ENCODE measurements around the gene ATAT1. TPM values are rescaled to one million over a fixed set of nuclear protein-coding genes. Genes with fewer than 3 reads are reported as not detected.

Gene ATAT1
- total RNA-seq, 4 donors from 2014 or later: 1.9 to 7.8 (median 5.6) TPM

GRCh38 chr6:30686908-30687658 lies 60.4 kb downstream of the ATAT1 start:
- intact Hi-C loops (cut with DNase I; ENCODE audit: low total_unique reads): no loop called here
- peak; percentile 96 to 99 for DNase-seq (ENCODE audit: low spot score in 2 of 2)
- H3K4me3 ChIP-seq (ENCODE audit: low read depth, poor library complexity, severe bottlenecking): peak overlapping the region; percentile 76
- TF ChIP-seq CTCF (IDR thresholded peaks at IDR 0.05) (no peak), POLR2A (IDR thresholded peaks at IDR 0.05) (no peak)
- 1 to 2% methylated on average over 48 to 49 of the region's 52 CpGs for WGBS, 2 donors

- WGBS, 2 donors: 5% methylated on average over 22 of the region's 22 CpGs
- intact Hi-C loops (cut with DNase I; ENCODE audit: low total_unique reads): no loop called here
- peak overlapping the region; percentile 76 for H3K4me3 ChIP-seq (ENCODE audit: low read depth, poor library complexity, severe bottlenecking)
- no peak for TF ChIP-seq CTCF (IDR thresholded peaks at IDR 0.05)
- DNase-seq (ENCODE audit: low spot score in 2 of 2): no peak
Observed at GRCh38 chr6:30687659-30688431, 61.2 kb downstream of the ATAT1 start.

GRCh38 chr6:30688569-30688968 lies 61.9 kb downstream of the ATAT1 start:
- intact Hi-C loops (cut with DNase I; ENCODE audit: low total_unique reads): no loop called here
- no peak for DNase-seq (ENCODE audit: low spot score in 2 of 2)
- H3K4me3 ChIP-seq (ENCODE audit: low read depth, poor library complexity, severe bottlenecking): no peak overlapping the region
- 41 to 57% methylated on average over 9 of the region's 9 CpGs for WGBS, 2 donors
- TF ChIP-seq POLR2A (IDR thresholded peaks at IDR 0.05) (no peak), CTCF (IDR thresholded peaks at IDR 0.05) (no peak)

GRCh38 chr6:30689022-30689865 lies 62.6 kb downstream of the ATAT1 start:
- no peak for TF ChIP-seq POLR2A (IDR thresholded peaks at IDR 0.05)
- TF ChIP-seq CTCF (IDR thresholded peaks at IDR 0.05): no peak
- WGBS, 2 donors: 62 to 69% methylated on average over 11 of the region's 11 CpGs
- intact Hi-C loops (cut with DNase I; ENCODE audit: low total_unique reads): no loop called here
- no peak overlapping the region for H3K4me3 ChIP-seq (ENCODE audit: low read depth, poor library complexity, severe bottlenecking)
- DNase-seq (ENCODE audit: low spot score in 2 of 2): no peak

GRCh38 chr6:30689985-30690384 lies 63.3 kb downstream of the ATAT1 start:
- intact Hi-C loops (cut with DNase I; ENCODE audit: low total_unique reads): no loop called here
- no peak for TF ChIP-seq POLR2A (IDR thresholded peaks at IDR 0.05)
- no peak for TF ChIP-seq CTCF (IDR thresholded peaks at IDR 0.05)
- 7 to 18% methylated on average over 4 of the region's 4 CpGs for WGBS, 2 donors
- no peak for DNase-seq (ENCODE audit: low spot score in 2 of 2)
- H3K4me3 ChIP-seq (ENCODE audit: low read depth, poor library complexity, severe bottlenecking): no peak overlapping the region
